Measurements from ENCODE around the gene PPP6R3. TPM values are rescaled to one million over a fixed set of nuclear protein-coding genes. Genes with fewer than 3 reads are reported as not detected.
A peak's percentile ranks its signal among the peaks of the same experiment; 100 is the strongest.

PPP6R3 gene
- total and polyA plus RNA-seq, 10 of the 15 experiments (the other 5 are each of a cell fraction or from before 2014, with no cell fraction given), result 12.4 to 123 (median 74.1) TPM

DNA sequence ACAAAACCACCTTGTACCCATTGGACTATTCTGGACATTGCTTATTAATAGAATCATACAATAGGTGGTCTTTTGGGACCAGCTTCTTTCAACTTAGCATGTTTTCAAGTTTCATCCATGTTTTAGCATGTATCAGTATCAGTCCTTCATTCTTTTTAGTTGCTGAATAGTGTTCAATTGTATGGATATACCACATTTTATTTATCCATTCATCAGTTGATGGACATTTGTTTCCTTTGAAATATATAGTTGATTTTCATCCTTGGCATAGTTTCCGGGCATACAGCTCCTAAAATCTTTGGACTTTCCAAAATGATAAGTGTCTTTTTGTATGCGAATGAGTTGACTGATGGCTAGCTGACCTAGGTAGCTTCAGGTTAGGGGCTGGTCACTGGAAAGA, 12.2 kb downstream of the PPP6R3 start:
- DNase-seq (ENCODE audit: low read depth, low spot score) (no peak), FAIRE-seq (no peak), ATAC-seq (no peak)
- H3K79me2 ChIP-seq (ENCODE audit: control insufficient read depth, insufficient read depth, low read length), result peaks cover 80% of the 10 kb centered on the region
- no peak overlapping the region for H3K9ac ChIP-seq (ENCODE audit: control insufficient read depth, insufficient read depth, low read length)
- peak overlapping the region; percentile 49; the same call in 1 of the 2 replicates for H3K4me2 ChIP-seq (ENCODE audit: control insufficient read depth, insufficient read depth)
- intact Hi-C loops (cut with micrococcal nuclease; ENCODE audit: unreplicated experiment), result no loop called here
- H3K4me1 ChIP-seq (ENCODE audit: control insufficient read depth, insufficient read depth, low read length), result peaks cover 43% of the 10 kb centered on the region
- CTCF ChIA-PET, result no interaction called here
- no peak overlapping the region for H3K4me3 ChIP-seq
- H3K27me3 ChIP-seq (replicated peaks in 1 of 2; ENCODE audit: control insufficient read depth in 2 of 2, insufficient read depth in 2 of 2, low read length in 1 of 2), result no peaks in the 10 kb centered on the region
- SMC1A ChIA-PET (ENCODE audit: uncharacterized antibody, unreplicated experiment), result interaction anchor here (0.7 to 2.2 kb wide), 4 partner anchors 11 to 49 kb away, joined by 3 to 8 read pairs (median 4); no protein-coding TSS in a partner anchor
- peaks cover 4 to 6% of the 10 kb centered on the region in 2 experiments; a peak in 3 of 4 replicates for H3K36me3 ChIP-seq (ENCODE audit: control insufficient read depth in 2 of 2, insufficient read depth in 2 of 2, low read length in 1 of 2)
- POLR2A ChIA-PET, result interaction anchor here (0.9 kb wide), 1 partner anchor 26 kb away, joined by 3 read pairs; no protein-coding TSS in a partner anchor
- in situ Hi-C loops (cut with MboI), result no loop called here
- H3K9me3 ChIP-seq (replicated peaks; ENCODE audit: control insufficient read depth, insufficient read depth, low read length), result peaks cover 1% of the 10 kb centered on the region; the same call in 1 of the 3 replicates
- H3K27ac ChIP-seq (ENCODE audit: control insufficient read depth, insufficient read depth), result no peak overlapping the region
- H4K20me1 ChIP-seq (ENCODE audit: control insufficient read depth, insufficient read depth), result peaks cover 14% of the 10 kb centered on the region
- RAD21 ChIA-PET (ENCODE audit: unreplicated experiment), result interaction anchor here (1.2 kb wide), 1 partner anchor 27 kb away, joined by 3 read pairs; no protein-coding TSS in a partner anchor
- WGBS (ENCODE audit: insufficient coverage, insufficient replicate concordance, low lambda C conversion rate, missing lambda C conversion rate), result 97% methylated on average over 2 of the region's 2 CpGs
- no TSS peak for BruUV-seq (replicated peaks)
- H2AFZ ChIP-seq (ENCODE audit: control insufficient read depth, low read depth, low read length), result no peak overlapping the region
- no peak for TF ChIP-seq NRF1 (conservative IDR thresholded peaks at IDR 0.05; ENCODE audit: low read depth, low read length)
- no peak for TF ChIP-seq EZH2 (IDR thresholded peaks at IDR 0.05; ENCODE audit: borderline replicate concordance, control insufficient read depth, low read depth, low read length)
- TF ChIP-seq MXI1 (IDR thresholded peaks at IDR 0.05; ENCODE audit: low read depth, low read length), result no peak
- TF ChIP-seq SREBF2 (IDR thresholded peaks at IDR 0.05; ENCODE audit: low read length), result no peak
- TF ChIP-seq RUNX3 (IDR thresholded peaks at IDR 0.05; ENCODE audit: low read length), result no peak
- TF ChIP-seq ETV6 (conservative IDR thresholded peaks at IDR 0.05 in 1 of 2, IDR thresholded peaks at IDR 0.05 in 1 of 2; ENCODE audit: borderline replicate concordance in 1 of 2, low read depth in 1 of 2), result no peak
- no peak for TF ChIP-seq JUND (IDR thresholded peaks at IDR 0.05; ENCODE audit: low read depth, low read length)
- no peak for TF ChIP-seq ZSCAN29 (IDR thresholded peaks at IDR 0.05)
- TF ChIP-seq TCF7 (IDR thresholded peaks at IDR 0.05; ENCODE audit: borderline replicate concordance), result no peak
- TF ChIP-seq WRNIP1 (IDR thresholded peaks at IDR 0.05; ENCODE audit: borderline replicate concordance, low read depth, low read length), result no peak
- TF ChIP-seq, protein P1, sequence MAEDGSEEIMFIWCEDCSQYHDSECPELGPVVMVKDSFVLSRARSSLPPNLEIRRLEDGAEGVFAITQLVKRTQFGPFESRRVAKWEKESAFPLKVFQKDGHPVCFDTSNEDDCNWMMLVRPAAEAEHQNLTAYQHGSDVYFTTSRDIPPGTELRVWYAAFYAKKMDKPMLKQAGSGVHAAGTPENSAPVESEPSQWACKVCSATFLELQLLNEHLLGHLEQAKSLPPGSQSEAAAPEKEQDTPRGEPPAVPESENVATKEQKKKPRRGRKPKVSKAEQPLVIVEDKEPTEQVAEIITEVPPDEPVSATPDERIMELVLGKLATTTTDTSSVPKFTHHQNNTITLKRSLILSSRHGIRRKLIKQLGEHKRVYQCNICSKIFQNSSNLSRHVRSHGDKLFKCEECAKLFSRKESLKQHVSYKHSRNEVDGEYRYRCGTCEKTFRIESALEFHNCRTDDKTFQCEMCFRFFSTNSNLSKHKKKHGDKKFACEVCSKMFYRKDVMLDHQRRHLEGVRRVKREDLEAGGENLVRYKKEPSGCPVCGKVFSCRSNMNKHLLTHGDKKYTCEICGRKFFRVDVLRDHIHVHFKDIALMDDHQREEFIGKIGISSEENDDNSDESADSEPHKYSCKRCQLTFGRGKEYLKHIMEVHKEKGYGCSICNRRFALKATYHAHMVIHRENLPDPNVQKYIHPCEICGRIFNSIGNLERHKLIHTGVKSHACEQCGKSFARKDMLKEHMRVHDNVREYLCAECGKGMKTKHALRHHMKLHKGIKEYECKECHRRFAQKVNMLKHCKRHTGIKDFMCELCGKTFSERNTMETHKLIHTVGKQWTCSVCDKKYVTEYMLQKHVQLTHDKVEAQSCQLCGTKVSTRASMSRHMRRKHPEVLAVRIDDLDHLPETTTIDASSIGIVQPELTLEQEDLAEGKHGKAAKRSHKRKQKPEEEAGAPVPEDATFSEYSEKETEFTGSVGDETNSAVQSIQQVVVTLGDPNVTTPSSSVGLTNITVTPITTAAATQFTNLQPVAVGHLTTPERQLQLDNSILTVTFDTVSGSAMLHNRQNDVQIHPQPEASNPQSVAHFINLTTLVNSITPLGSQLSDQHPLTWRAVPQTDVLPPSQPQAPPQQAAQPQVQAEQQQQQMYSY (CRISPR knock-in tag; IDR thresholded peaks at IDR 0.05), result no peak
- TF ChIP-seq, protein P2, sequence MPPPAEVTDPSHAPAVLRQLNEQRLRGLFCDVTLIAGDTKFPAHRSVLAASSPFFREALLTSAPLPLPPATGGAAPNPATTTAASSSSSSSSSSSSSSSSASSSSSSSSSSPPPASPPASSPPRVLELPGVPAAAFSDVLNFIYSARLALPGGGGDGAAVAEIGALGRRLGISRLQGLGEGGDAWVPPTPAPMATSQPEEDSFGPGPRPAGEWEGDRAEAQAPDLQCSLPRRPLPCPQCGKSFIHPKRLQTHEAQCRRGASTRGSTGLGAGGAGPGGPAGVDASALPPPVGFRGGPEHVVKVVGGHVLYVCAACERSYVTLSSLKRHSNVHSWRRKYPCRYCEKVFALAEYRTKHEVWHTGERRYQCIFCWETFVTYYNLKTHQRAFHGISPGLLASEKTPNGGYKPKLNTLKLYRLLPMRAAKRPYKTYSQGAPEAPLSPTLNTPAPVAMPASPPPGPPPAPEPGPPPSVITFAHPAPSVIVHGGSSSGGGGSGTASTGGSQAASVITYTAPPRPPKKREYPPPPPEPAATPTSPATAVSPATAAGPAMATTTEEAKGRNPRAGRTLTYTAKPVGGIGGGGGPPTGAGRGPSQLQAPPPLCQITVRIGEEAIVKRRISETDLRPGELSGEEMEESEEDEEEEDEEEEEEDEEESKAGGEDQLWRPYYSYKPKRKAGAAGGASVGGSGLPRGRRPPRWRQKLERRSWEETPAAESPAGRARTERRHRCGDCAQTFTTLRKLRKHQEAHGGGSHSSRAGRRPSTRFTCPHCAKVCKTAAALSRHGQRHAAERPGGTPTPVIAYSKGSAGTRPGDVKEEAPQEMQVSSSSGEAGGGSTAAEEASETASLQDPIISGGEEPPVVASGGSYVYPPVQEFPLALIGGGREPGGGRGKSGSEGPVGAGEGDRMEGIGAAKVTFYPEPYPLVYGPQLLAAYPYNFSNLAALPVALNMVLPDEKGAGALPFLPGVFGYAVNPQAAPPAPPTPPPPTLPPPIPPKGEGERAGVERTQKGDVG (CRISPR knock-in tag; IDR thresholded peaks at IDR 0.05), result no peak
- TF ChIP-seq RB1 (IDR thresholded peaks at IDR 0.05; ENCODE audit: borderline replicate concordance), result no peak
- TF ChIP-seq TBL1XR1 (IDR thresholded peaks at IDR 0.05; ENCODE audit: low read depth, low read length), result no peak
